Keratinocyte (primary cell): ENCODE data around the gene CHST13. TPM values are rescaled to one million over a fixed set of nuclear protein-coding genes. Genes with fewer than 3 reads are reported as not detected.

ENCODE experiments used
- DNase-seq: peaks from one replicate; pipeline ENCODE4 v3.0.0-alpha.2; 2011; ENCODE audit warnings: low read depth, missing footprints, low spot score
- FAIRE-seq: peaks from 2 replicates; lab custom pipeline; 2011; peaks lifted over from hg19 to GRCh38; lab: Jason Lieb, UNC
- H2AFZ ChIP-seq: 2 replicates; pipeline ENCODE4 v1.6.0; 2012; ENCODE audit warnings: low read length, control low read depth, inconsistent platforms; ENCODE audit not compliant: control insufficient read depth
- H3K27ac ChIP-seq: 2 replicates; pipeline ENCODE4 v1.5.1; 2011; ENCODE audit warnings: low read length; ENCODE audit not compliant: control insufficient read depth, insufficient read depth
- H3K27me3 ChIP-seq: 3 replicates; pipeline ENCODE4 v1.6.0; 2011; ENCODE audit warnings: low read length; ENCODE audit not compliant: control insufficient read depth, insufficient read depth; ENCODE audit errors: extremely low read depth
- H3K36me3 ChIP-seq, 2 experiments: 2 replicates in 1 of 2; 3 replicates in 1 of 2; pipeline ENCODE4 v1.5.1; 2011; ENCODE audit warnings: low read length in 2 of 2, mild to moderate bottlenecking in 1 of 2; ENCODE audit not compliant: control insufficient read depth in 2 of 2, insufficient read depth in 2 of 2; ENCODE audit errors: extremely low read depth in 1 of 2
- H3K4me1 ChIP-seq: 3 replicates; pipeline ENCODE4 v1.5.1; 2011; ENCODE audit warnings: low read length; ENCODE audit not compliant: control insufficient read depth, insufficient read depth; ENCODE audit errors: extremely low read depth
- H3K4me2 ChIP-seq: 3 replicates; pipeline ENCODE4 v1.6.0; 2011; ENCODE audit warnings: low read depth, low read length; ENCODE audit not compliant: control insufficient read depth, insufficient read depth; ENCODE audit errors: extremely low read depth
- H3K4me3 ChIP-seq, 3 experiments: fragments of 200-600 bp in 1 of 3; sonication (generic) in 1 of 3; 2 replicates in 2 of 3; 3 replicates in 1 of 3; pipeline ENCODE4 v1.5.1; 2011 to 2016; ENCODE audit warnings: low read length in 3 of 3, mild to moderate bottlenecking in 3 of 3, control low read depth in 2 of 3, inconsistent platforms in 1 of 3, low read depth in 1 of 3, mixed read lengths in 1 of 3, mixed run types in 1 of 3, moderate library complexity in 1 of 3; ENCODE audit not compliant: control insufficient read depth in 2 of 3, insufficient read depth in 2 of 3; ENCODE audit errors: extremely low read depth in 1 of 3
- H3K79me2 ChIP-seq: 2 replicates; pipeline ENCODE4 v1.6.0; 2012; ENCODE audit warnings: low read length; ENCODE audit not compliant: control insufficient read depth, insufficient read depth
- H3K9ac ChIP-seq: 3 replicates; pipeline ENCODE4 v1.6.0; 2011; ENCODE audit warnings: low read length; ENCODE audit not compliant: control insufficient read depth, insufficient read depth; ENCODE audit errors: extremely low read depth
- H3K9me1 ChIP-seq: 3 replicates; pipeline ENCODE4 v1.6.0; 2011; ENCODE audit warnings: low read length; ENCODE audit not compliant: control insufficient read depth, insufficient read depth; ENCODE audit errors: extremely low read depth
- H3K9me3 ChIP-seq: 2 replicates; pipeline ENCODE4 v1.5.1; 2012; ENCODE audit warnings: low read depth, low read length; ENCODE audit not compliant: control insufficient read depth
- H4K20me1 ChIP-seq: 3 replicates; pipeline ENCODE4 v1.6.0; 2011; ENCODE audit warnings: low read length; ENCODE audit not compliant: control insufficient read depth, insufficient read depth; ENCODE audit errors: extremely low read depth
- EZH2 ChIP-seq: IDR thresholded peaks from one replicate; pipeline ENCODE4 v1.6.1; 2012; ENCODE audit warnings: inconsistent platforms, mild to moderate bottlenecking, low read length, moderate library complexity
- dilution Hi-C: fragments of 300-500 bp; cut with MboI; formaldehyde crosslinking; loops from one replicate; pipeline ENCODE4 v1.7.0; 2020; ENCODE audit warnings: low sequenced_read_pairs; ENCODE audit not compliant: extremely low pct_ligation_motif_present
- polyA plus RNA-seq, 5 experiments: library from polyadenylated mRNA; depleted of rRNA in 3 of 5; stranded (reverse) in 3 of 5; stranded (forward) in 1 of 5; unstranded in 1 of 5; fragments of >200 nt; gene quantifications; 1 replicate in 1 of 5; 2 replicates in 3 of 5; 3 replicates in 1 of 5; pipeline versions ENCODE4 v1.2.1 to v1.2.3, GENCODE V29; 2011 to 2012; ENCODE audit warnings: missing spikeins in 2 of 5, low read depth in 1 of 5, low replicate concordance in 1 of 5
- TF ChIP-seq, protein P1 (sequence below), 3 experiments: IDR thresholded peaks in 1 of 3; conservative IDR thresholded peaks in 1 of 3; optimal IDR thresholded peaks in 1 of 3; 2 replicates in 2 of 3; 3 replicates in 1 of 3; pipeline versions ENCODE3 to v1.5.1; 2011; ENCODE audit warnings: low read length in 3 of 3, mild to moderate bottlenecking in 3 of 3, moderate library complexity in 2 of 3, control low read depth in 1 of 3, inconsistent platforms in 1 of 3; ENCODE audit not compliant: insufficient read depth in 2 of 3; ENCODE audit errors: extremely low read depth in 1 of 3

Gene CHST13
- polyA plus RNA-seq, 1 donor (not counting 4 experiments of a cell fraction or from before 2014, with no cell fraction given), result not detected

DNA sequence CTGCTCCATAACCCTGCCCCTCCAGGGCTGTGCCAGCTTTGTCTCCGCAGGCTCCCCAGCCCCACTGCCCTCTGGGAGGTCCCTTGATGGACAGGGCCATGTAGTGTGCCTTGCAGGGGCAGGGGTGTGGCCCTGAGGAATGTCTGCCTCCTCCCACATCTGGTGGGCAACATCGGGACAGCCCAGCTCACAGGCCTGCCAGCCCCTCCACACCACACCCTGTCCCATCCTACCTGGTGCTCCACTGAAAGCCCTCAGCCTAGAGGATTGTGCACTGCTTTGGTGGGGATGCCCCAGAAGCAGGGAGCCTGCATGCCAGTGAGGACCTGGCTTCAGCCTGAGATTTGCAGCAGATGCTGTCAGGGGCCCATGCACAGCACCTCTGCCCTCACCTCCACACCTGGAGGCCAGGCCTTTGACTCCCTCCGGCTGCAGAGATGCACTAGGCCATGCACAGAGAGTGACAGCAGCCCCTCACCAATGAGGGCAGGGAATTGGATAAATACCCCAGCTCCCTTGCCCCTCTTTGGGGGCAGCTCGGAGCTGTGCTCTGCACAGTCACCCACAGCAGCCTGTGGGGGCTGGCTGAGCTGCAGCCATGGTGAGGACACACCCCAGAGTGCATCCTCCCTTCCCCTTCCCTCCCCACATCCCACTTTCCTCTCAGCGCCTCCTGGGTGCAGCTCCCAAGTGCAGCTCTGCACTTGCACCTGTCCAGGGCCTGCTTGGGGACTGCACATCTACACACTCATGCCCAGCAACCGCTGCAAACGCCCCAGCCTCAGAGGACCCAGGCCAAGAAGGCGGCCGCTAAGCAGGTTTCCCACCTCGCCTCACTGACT lies 32.1 kb downstream of the CHST13 start:
- Histone ChIP-seq H3K9me3 (no peaks in the 10 kb centered on the region), H3K9ac (no peak overlapping the region), H3K9me1 (no peaks in the 10 kb centered on the region), H3K27ac (no peak overlapping the region), H3K27me3 (no peaks in the 10 kb centered on the region), H2AFZ (no peak overlapping the region), H3K36me3 (no peaks in the 10 kb centered on the region), H4K20me1 (no peaks in the 10 kb centered on the region), H3K4me3 (no peak overlapping the region), H3K79me2 (no peaks in the 10 kb centered on the region), H3K4me1 (no peaks in the 10 kb centered on the region), H3K4me2 (no peak overlapping the region)
- FAIRE-seq (no peak), DNase-seq (no peak)
- dilution Hi-C loops, result no loop called here
- TF ChIP-seq EZH2, result no peak
- TF ChIP-seq, protein P1, sequence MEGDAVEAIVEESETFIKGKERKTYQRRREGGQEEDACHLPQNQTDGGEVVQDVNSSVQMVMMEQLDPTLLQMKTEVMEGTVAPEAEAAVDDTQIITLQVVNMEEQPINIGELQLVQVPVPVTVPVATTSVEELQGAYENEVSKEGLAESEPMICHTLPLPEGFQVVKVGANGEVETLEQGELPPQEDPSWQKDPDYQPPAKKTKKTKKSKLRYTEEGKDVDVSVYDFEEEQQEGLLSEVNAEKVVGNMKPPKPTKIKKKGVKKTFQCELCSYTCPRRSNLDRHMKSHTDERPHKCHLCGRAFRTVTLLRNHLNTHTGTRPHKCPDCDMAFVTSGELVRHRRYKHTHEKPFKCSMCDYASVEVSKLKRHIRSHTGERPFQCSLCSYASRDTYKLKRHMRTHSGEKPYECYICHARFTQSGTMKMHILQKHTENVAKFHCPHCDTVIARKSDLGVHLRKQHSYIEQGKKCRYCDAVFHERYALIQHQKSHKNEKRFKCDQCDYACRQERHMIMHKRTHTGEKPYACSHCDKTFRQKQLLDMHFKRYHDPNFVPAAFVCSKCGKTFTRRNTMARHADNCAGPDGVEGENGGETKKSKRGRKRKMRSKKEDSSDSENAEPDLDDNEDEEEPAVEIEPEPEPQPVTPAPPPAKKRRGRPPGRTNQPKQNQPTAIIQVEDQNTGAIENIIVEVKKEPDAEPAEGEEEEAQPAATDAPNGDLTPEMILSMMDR (optimal IDR thresholded peaks at IDR 0.05 in 1 of 3, IDR thresholded peaks at IDR 0.05 in 1 of 3, conservative IDR thresholded peaks at IDR 0.05 in 1 of 3; ENCODE audit: extremely low read depth in 1 of 3, insufficient read depth in 2 of 3, low read length in 3 of 3), result no peak

DNA sequence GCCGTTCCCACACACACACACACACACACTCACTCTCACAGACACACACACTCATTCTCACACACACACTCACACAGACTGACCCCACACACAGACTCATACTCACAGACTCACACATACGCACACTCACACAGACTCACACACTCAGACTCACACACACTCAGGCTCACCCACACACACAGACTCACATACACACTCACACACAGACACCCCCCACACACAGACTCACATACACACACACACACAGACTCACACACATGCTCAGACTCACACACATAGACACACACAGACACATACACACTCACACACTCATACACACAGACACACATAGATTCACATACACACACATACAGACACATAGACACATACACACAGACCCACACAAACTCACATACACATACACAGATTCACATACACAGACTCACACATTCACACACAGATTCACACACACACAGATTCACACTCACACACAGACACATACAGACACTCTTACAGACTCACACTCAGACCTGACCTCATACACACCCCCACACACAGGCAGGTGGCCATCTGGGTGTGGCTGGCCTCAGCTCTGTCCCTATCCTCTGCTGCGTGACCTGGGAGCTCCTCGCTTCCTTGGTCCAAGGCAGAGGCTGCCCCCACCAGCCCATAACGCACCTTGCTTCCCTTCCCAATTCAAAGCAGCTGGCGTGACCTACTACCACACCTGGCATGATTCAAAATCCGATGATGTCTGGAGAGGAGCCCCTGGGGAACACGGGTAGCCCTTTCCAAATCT lies 32.9 kb downstream of the CHST13 start:
- Histone ChIP-seq H3K4me3 (no peak overlapping the region), H3K9me3 (no peaks in the 10 kb centered on the region), H3K27me3 (no peaks in the 10 kb centered on the region), H3K36me3 (no peaks in the 10 kb centered on the region), H2AFZ (no peak overlapping the region), H3K4me2 (no peak overlapping the region), H4K20me1 (no peaks in the 10 kb centered on the region), H3K4me1 (no peaks in the 10 kb centered on the region), H3K9ac (no peak overlapping the region), H3K27ac (no peak overlapping the region), H3K79me2 (no peaks in the 10 kb centered on the region), H3K9me1 (no peaks in the 10 kb centered on the region)
- dilution Hi-C loops, result no loop called here
- no peak for DNase-seq
- TF ChIP-seq EZH2, result no peak
- TF ChIP-seq, protein P1 (optimal IDR thresholded peaks at IDR 0.05 in 1 of 3, IDR thresholded peaks at IDR 0.05 in 1 of 3, conservative IDR thresholded peaks at IDR 0.05 in 1 of 3; ENCODE audit: extremely low read depth in 1 of 3, insufficient read depth in 2 of 3, low read length in 3 of 3), result no peak
- FAIRE-seq, result no peak
